Embryonic facial prominence (tissue), 1 donor: ENCODE data around the gene OR5H14.
"Not testable (repeated sequence)": the region's sequence is repeated elsewhere in the genome, so short reads cannot be mapped to it uniquely, and the experiment has no call there.

Source experiments
- DNase-seq: peaks from one replicate; pipeline ENCODE4 v3.0.0-alpha.2; 2016; ENCODE audit errors: extremely low spot score

OR5H14 gene

GRCh38 chr3:98147179-98147578 is at the start of gene OR5H14:
Gene OR5H14 (plus strand): TSS chr3:98147479. CDS start chr3:98149386, 1,907 bp downstream.
- no peak for DNase-seq

DNA sequence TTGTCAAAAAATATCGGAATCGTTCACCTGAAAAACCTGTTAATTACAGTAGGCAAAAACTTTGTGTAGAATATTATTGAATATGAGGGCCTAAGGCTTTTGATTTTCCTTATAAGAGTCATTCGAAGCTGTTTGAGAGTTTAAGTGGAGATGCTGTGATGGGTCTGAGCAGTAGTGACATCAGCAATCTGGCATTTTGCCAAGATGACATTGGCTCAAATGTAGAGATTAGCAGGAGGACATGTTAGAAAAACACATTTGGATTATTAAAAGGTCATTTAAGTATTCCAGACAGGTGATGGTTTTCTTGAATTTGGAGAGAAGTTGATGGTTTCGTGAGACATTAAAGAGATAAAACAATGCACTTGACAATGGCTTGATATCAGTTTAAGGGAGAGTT is 47.4 kb upstream of the OR5H14 start:
- no peak for DNase-seq

DNA sequence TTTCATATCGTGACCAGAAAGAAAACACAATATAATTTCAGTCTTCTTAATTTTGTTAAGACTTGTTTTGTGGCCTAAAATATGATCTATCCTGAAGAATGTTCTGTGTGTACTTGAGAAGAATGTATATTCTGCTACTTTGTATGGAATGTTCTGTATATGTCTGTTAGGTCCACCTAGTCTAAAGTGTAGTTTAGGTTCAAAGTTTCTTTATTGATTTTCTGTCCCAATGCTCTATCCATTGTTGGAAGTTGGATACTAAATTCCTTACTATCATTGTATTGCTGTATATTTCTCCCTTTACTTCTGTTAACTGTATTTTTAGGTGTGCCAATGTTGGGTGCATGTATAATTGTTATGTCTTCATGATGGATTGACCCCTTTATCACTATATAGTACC is 39.1 kb upstream of the OR5H14 start:
- no peak for DNase-seq

GRCh38 chr3:98109807-98110549 is 37.3 kb upstream of the OR5H14 start:
- DNase-seq: no peak

DNA sequence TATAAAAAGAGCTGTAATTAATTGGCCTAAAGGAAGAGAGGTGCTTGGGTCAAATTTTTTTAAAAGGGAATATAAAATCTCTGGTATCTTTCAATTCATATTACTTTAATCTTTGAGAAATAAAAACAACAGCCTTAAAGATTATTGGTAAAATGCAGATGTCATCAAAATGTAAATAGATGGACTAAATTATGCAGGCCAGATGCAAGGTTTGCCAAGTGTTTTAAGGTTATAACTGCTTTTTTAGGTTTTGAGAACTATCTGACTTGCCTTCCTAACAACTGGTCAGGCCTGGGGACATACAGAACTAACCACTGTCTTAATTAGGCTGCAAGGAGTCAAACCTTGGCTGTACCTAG is 36.8 kb upstream of the OR5H14 start:
- DNase-seq: no peak

GRCh38 chr3:98114264-98114663 is 33.0 kb upstream of the OR5H14 start:
- DNase-seq: no peak

DNA sequence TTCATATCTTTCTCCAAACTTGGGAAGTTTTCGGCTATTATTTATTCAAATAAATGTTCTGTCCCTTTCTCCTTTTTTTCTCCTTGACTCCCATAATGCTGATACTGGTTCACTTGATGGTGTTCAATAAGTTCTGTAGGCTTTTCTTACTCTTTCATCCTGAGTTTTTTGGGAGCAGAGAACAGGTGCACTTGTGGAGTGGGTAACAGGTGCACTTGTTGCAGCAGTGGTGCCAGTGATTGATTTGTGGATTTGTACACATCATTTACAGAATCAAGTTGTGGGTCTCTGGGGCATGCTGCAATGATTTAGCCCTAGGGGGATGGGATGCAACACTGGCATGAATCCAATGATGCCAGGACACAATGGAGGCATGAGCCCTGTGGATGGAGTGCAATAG is 31.6 kb upstream of the OR5H14 start:
- no peak for DNase-seq

GRCh38 chr3:98130421-98130820 is 16.9 kb upstream of the OR5H14 start, which contains the start of gene OR5H1:
Gene OR5H1 (plus strand): TSS chr3:98130721. CDS start chr3:98132698, 1,977 bp downstream.
- no peak for DNase-seq

DNA sequence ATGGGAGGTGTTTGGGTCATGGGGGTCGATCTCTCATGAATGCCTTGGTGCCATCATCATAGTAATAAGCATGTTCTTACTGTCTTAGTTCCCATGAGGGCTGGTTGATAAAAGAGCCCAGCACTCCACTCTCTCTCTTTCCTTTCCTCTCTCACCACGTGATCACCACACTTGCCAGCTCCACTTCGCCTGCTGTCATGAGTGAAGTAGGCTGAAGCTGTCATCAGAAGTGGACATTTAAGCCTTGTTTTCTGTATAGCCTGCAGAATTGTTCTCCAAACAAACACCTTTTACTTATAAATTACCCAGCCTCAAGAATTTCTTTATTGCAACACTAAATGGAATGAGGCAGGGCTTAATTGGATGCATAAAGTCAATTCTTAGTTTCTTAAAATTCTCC is 10.6 kb upstream of the OR5H14 start:
- no peak for DNase-seq

- not testable (repeated sequence) for DNase-seq
Observed at GRCh38 chr3:98137826-98138557, 9.3 kb upstream of the OR5H14 start.

- DNase-seq: no peak
Observed at GRCh38 chr3:98140531-98140930, 6.7 kb upstream of the OR5H14 start.

DNA sequence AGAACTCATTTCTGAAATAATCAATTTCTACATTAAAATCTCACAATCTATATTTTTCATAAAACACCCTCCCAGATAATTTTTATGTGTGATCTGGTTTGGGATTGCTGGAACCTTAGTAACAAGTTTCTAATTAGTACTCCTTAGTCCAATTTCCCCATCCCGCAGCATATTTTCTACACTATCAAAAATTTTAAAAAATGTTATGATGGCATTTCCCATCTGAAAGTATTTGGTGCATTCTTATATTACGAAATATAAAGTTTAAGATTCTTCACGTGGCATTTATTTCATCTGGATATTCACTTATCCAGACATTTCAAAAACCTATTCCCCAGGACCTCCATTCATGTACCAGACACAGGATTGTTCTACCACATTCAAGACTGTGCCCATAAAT is 1.5 kb downstream of the OR5H14 start:
- DNase-seq: no peak

DNA sequence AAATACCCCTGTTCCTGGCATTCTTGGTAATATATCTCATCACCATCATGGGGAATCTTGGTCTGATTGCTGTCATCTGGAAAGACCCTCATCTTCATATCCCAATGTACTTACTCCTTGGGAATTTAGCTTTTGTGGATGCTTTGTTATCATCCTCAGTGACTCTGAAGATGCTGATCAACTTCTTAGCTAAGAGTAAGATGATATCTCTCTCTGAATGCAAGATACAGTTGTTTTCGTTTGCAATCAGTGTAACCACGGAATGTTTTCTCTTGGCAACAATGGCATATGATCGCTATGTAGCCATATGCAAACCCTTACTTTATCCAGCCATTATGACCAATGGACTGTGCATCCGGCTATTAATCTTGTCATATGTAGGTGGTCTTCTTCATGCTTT is 2.2 kb downstream of the OR5H14 start:
- DNase-seq: not testable (repeated sequence)

GRCh38 chr3:98151241-98151640 is 4.0 kb downstream of the OR5H14 start:
- DNase-seq: no peak

DNA sequence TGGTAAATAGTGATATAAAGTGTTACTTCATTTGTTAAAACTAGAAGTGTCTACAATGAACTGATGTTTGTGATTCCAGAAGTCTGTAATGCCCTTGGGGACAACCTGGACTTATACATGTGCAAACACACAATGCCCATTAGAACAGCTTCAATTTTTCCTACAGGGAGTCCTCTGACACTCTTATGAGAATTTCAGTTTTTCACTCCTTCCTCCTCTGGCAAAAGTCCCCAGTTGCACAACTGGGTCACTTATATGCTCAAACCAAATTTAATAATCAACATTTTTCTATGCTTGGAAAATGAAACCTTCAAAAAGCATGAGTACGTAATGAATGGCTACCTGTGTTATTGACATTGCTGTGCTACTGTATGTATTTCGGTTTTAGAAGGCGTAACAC is 19.1 kb downstream of the OR5H14 start, which contains the start of gene OR5H15:
TSS of gene OR5H15 (plus strand) at position 301 of the 400 bp plus-strand sequence. CDS start 2,004 bp downstream, outside the sequence.
- no peak for DNase-seq

DNA sequence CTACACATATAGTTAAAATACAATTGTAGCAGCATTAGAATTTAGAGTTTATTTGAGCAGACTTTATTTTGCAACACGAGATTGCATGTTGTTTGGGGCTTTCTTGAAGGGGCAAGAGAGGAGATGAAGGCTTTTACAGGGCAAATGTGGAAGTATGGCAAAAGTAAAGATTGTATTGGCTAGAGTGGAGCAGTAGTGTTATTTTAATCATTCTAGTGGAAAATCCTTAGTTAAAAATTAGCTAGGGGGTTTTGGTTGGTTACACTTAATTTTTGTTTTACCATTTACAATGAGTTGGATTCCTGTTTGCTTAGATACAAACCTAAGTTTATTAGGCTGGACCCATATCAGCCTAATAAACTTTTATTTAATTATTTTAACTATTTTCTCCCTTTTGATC is 23.8 kb downstream of the OR5H14 start:
- DNase-seq: no peak

DNA sequence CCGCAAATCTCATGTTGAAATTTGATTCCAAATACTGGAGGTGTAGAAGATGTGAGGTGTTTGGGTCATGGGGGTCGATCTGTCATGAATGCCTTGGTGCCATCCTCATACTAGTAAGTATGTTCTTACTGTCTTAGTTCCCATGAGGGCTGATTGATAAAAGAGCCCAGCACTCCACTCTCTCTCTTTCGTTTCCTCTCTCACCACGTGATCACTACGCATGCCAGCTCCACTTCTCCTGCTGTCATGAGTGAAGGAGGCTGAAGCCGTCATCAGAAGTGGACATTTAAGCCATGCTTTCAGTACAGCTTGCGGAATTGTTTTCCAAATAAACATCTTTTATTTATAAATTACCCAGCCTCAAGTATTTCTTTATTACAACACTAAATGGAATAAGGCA is 25.3 kb downstream of the OR5H14 start:
- DNase-seq: no peak

- no peak for DNase-seq
Observed at GRCh38 chr3:98180319-98180890, 33.1 kb downstream of the OR5H14 start.

- DNase-seq: no peak
Observed at GRCh38 chr3:98182196-98182595, 34.9 kb downstream of the OR5H14 start.

- no peak for DNase-seq
Observed at GRCh38 chr3:98185180-98185579, 37.9 kb downstream of the OR5H14 start.

GRCh38 chr3:98188545-98188944 is 41.3 kb downstream of the OR5H14 start:
- DNase-seq: no peak

DNA sequence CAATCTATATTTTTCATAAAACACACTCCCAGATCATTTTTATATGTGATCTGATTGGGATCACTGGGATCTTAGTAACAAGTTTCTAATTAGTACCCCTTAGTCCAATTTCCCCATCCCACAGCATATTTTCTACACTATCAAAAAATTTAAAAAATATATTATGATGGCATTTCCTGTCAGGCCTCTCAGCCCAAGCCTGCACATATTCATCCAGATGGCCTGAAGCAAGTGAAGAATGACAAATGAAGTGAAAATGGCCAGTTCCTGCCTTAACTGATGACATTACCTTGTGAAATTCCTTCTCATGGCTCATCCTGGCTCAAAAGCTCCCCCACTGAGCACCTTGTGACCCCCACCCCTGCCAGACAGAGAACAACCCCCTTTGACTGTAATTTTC is 43.6 kb downstream of the OR5H14 start:
- DNase-seq: not testable (repeated sequence)

GRCh38 chr3:98196293-98196692 is 49.0 kb downstream of the OR5H14 start:
- not testable (repeated sequence) for DNase-seq
